Fibroblast of villous mesenchyme (primary cell): ENCODE data around the gene NKX2-1. TPM values are rescaled to one million over a fixed set of nuclear protein-coding genes. Genes with fewer than 3 reads are reported as not detected.

Experiments
- DNase-seq: peaks from one replicate; pipeline ENCODE4 v3.0.0-alpha.2; 2010; ENCODE audit warnings: low read depth
- H3K4me3 ChIP-seq: 2 replicates; pipeline ENCODE4 v1.5.1; 2011; ENCODE audit warnings: low read depth, mild to moderate bottlenecking, low read length
- CTCF ChIP-seq: IDR thresholded peaks from 2 replicates; pipeline ENCODE4 v1.5.1; 2012; ENCODE audit warnings: low read depth, mild to moderate bottlenecking, low read length; ENCODE audit not compliant: insufficient read depth
- total RNA-seq: library from RNA; depleted of rRNA; stranded (reverse); fragments of >200 nt; gene quantifications from 2 replicates; pipeline ENCODE4 v1.2.3, GENCODE V29; 2012

NKX2-1 gene
- total RNA-seq, 1 donor, result not detected

DNA sequence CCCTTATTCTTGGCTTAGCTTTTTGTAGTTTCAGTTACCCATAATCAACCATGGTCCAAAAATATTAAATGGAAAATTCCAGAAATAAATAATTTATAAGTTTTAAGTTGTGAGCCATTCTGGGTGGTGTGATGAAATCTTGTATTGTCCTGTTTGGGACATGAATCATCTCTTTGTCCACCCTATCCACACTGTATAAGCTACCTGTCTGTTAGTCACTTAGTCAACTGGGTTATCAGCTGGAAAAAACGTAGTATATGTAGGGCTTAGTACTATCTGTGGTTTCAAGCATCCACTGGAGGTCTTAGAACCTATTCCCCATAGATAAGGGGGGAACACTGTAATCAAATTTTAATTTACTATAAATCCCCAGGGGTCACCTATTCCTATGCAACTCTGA lies 52.7 kb downstream of the NKX2-1 start:
- DNase-seq, result no peak
- no peak overlapping the region for H3K4me3 ChIP-seq
- TF ChIP-seq CTCF, result no peak

Other genes with a start within 250 kb of the NKX2-1 start
- 13.9 and 18.1 TPM in 2 replicates for gene MBIP, start 199.6 kb downstream of the NKX2-1 start, total RNA-seq
- not detected in 2 replicates for gene NKX2-8, start 62.4 kb upstream of the NKX2-1 start, total RNA-seq
- gene PAX9, start 141.6 kb upstream of the NKX2-1 start, total RNA-seq, result not detected in 2 replicates